ENCODE results near the gene MEIS2. TPM values are rescaled to one million over a fixed set of nuclear protein-coding genes. Genes with fewer than 3 reads are reported as not detected.

The MEIS2 gene
- total and polyA plus RNA-seq, 12 donors, result 21.1 to 64.5 (median 48.5) TPM

DNA sequence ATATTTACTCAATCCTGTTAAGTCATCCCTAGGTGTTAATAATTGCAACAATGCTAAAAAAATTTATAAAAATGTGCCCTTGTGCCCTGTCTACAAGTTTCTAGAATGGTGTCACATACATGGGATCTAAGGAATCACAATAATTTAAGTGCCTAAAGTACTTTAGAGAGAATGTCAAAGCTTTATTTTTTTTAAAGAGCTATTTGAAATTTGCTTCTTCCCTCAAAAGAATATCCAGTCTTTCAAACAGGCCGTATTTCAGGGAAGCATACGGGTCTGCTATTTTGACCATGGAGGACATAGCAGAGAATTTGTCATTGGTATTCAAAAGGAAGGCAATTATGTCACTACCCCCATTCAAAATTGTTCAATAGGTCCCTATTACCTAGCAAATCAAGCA lies 29.7 kb downstream of the MEIS2 start:
- H3K27ac ChIP-seq, result no peak overlapping the region
- DNase-seq, result no peak
- H3K36me3 ChIP-seq, result peaks cover 0 to 61% (median 0%) of the 10 kb centered on the region in 9 donors
- H3K4me3 ChIP-seq, result no peak overlapping the region
- no peaks in the 10 kb centered on the region for H3K9me3 ChIP-seq
- H3K27me3 ChIP-seq, result no peaks in the 10 kb centered on the region
- intact Hi-C loops (cut with DNase I), result no loop called here
- WGBS, 2 donors, result 40 to 82% methylated on average over 2 of the region's 2 CpGs
- no peak for ATAC-seq
- TF ChIP-seq CTCF (IDR thresholded peaks at IDR 0.05), result no peak
- peaks cover 0 to 28% (median 2%) of the 10 kb centered on the region in 9 donors for H3K4me1 ChIP-seq

DNA sequence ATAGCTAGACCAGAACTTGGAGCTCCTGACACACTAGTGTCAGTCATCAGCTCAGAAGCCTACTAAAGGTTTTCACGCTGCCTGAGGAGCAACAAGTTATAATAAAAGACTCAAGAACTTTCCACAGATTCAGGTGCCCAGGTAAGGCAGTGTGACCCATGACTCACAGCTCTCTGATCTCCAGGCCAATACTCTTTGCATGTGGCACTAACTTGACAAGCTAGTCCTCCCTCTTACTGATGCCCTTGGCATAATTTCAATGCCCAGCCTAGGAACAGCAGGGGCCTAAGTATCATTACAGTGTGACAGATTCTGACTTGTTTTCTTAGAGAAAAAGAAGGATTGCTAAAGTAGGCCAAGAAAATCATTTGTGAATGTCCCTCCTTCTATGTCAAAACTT lies 38.4 kb downstream of the MEIS2 start:
- Histone ChIP-seq H3K9me3 (no peaks in the 10 kb centered on the region), H3K27ac (no peak overlapping the region), H3K4me3 (no peak overlapping the region), H3K36me3 (peaks cover 0 to 36% (median 0%) of the 10 kb centered on the region in 9 donors), H3K4me1 (peaks cover 0 to 45% (median 27%) of the 10 kb centered on the region in 9 donors), H3K27me3 (no peaks in the 10 kb centered on the region)
- 71 to 84% methylated on average over 1 of the region's 1 CpG for WGBS, 2 donors
- ATAC-seq, result peak in 1 of 8 donors; percentile 50
- intact Hi-C loops (cut with DNase I), result no loop called here
- no peak for DNase-seq
- TF ChIP-seq CTCF (IDR thresholded peaks at IDR 0.05), result no peak

DNA sequence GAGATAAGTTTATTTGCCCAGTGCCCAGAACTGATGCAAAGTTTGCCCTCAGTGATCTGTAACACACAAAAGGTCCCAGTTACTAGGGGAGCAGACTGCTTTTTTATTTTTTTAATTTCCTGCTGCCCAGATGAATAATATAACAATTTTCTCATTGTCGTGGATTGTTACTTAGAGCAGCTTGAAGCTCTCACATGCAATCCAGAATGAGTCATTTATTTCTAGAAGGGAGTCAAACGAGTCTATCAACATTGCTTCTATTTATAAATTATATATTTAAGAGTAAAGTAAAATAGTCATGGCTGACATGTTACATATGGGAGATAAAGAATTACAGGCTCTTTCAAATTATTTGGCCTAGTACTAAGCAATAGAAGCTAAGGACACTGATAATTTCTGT lies 41.3 kb downstream of the MEIS2 start:
- WGBS, 2 donors, result 5 to 10% methylated on average over 2 of the region's 2 CpGs
- peak overlapping the region in 8 of 10 donors; percentile 17 to 86 (median 76) for H3K27ac ChIP-seq
- TF ChIP-seq CTCF (IDR thresholded peaks at IDR 0.05), result no peak
- peaks cover 0 to 23% (median 0%) of the 10 kb centered on the region in 9 donors for H3K36me3 ChIP-seq
- no peak overlapping the region for H3K4me3 ChIP-seq
- H3K27me3 ChIP-seq, result no peaks in the 10 kb centered on the region
- intact Hi-C loops (cut with DNase I), result loop anchor here in 2 of 10 donors (5.0 kb wide), 2 partner anchors 33 to 43 kb away; partner anchors contain the start of gene MEIS2 (in 1 of the 2)
- ATAC-seq, result peak in 6 of 8 donors; percentile 26 to 53 (median 44)
- H3K9me3 ChIP-seq, result no peaks in the 10 kb centered on the region
- H3K4me1 ChIP-seq, result peaks cover 0 to 54% (median 41%) of the 10 kb centered on the region in 9 donors
- DNase-seq, result no peak

GRCh38 chr15:37058316-37058985 lies 41.9 kb downstream of the MEIS2 start:
- Histone ChIP-seq H3K4me3 (no peak overlapping the region), H3K27ac (peak overlapping the region; percentile 5 to 86 (median 76)), H3K9me3 (no peaks in the 10 kb centered on the region), H3K4me1 (peaks cover 0 to 58% (median 41%) of the 10 kb centered on the region in 9 donors), H3K27me3 (no peaks in the 10 kb centered on the region), H3K36me3 (peaks cover 0 to 20% (median 0%) of the 10 kb centered on the region in 9 donors)
- ATAC-seq, result peak in 5 of 8 donors; percentile 21 to 60 (median 44)
- intact Hi-C loops (cut with DNase I), result loop anchor here in 2 of 10 donors (5.0 kb wide), 2 partner anchors 34 to 44 kb away; partner anchors contain the start of gene MEIS2 (in 1 of the 2)
- 26 to 34% methylated on average over 6 of the region's 6 CpGs for WGBS, 2 donors
- TF ChIP-seq CTCF (IDR thresholded peaks at IDR 0.05), result no peak
- no peak for DNase-seq

Data from heart right ventricle (tissue), 16 donors.